Kidney capillary endothelial cell (primary cell): ENCODE measurements around the gene RNFT2.

Source experiments
- DNase-seq: peaks from one replicate; pipeline ENCODE4 v3.0.0-alpha.2; 2018; ENCODE audit warnings: low spot score

Gene RNFT2

GRCh38 chr12:116835484-116835883 is 97.4 kb downstream of the RNFT2 start:
- no peak for DNase-seq

GRCh38 chr12:116837097-116837496 is 99.0 kb downstream of the RNFT2 start:
- no peak for DNase-seq

GRCh38 chr12:116838365-116838764 is 100.2 kb downstream of the RNFT2 start:
- DNase-seq, result no peak

- DNase-seq, result no peak
Measured at GRCh38 chr12:116839287-116839830, 101.2 kb downstream of the RNFT2 start.

GRCh38 chr12:116843085-116843484 is 105.0 kb downstream of the RNFT2 start:
- DNase-seq, result no peak

- no peak for DNase-seq
Measured at GRCh38 chr12:116849216-116849615, 111.1 kb downstream of the RNFT2 start.

GRCh38 chr12:116852303-116852702 is 114.2 kb downstream of the RNFT2 start:
- no peak for DNase-seq

- no peak for DNase-seq
Measured at GRCh38 chr12:116853507-116853906, 115.4 kb downstream of the RNFT2 start.

- DNase-seq, result no peak
Measured at GRCh38 chr12:116855744-116856470, 117.8 kb downstream of the RNFT2 start.

- DNase-seq, result no peak
Measured at GRCh38 chr12:116856729-116857128, 118.6 kb downstream of the RNFT2 start.

GRCh38 chr12:116859079-116859478 is 121.0 kb downstream of the RNFT2 start:
- no peak for DNase-seq

GRCh38 chr12:116860263-116860662 is 122.1 kb downstream of the RNFT2 start:
- no peak for DNase-seq

- DNase-seq, result no peak
Measured at GRCh38 chr12:116861320-116861719, 123.2 kb downstream of the RNFT2 start.

- DNase-seq, result no peak
Measured at GRCh38 chr12:116862167-116862566, 124.1 kb downstream of the RNFT2 start.

GRCh38 chr12:116863275-116863767 is 125.2 kb downstream of the RNFT2 start:
- no peak for DNase-seq

- DNase-seq, result no peak
Measured at GRCh38 chr12:116864371-116865160, 126.5 kb downstream of the RNFT2 start.

- DNase-seq, result no peak
Measured at GRCh38 chr12:116867523-116867922, 129.4 kb downstream of the RNFT2 start.

- no peak for DNase-seq
Measured at GRCh38 chr12:116870306-116870705, 132.2 kb downstream of the RNFT2 start.

- DNase-seq, result no peak
Measured at GRCh38 chr12:116874324-116874995, 136.3 kb downstream of the RNFT2 start.

GRCh38 chr12:116876151-116876869 is 138.2 kb downstream of the RNFT2 start:
- no peak for DNase-seq

- DNase-seq, result no peak
Measured at GRCh38 chr12:116878567-116879508, 140.7 kb downstream of the RNFT2 start.
